Mesenteric fat pad (tissue), 1 donor: Measurements from ENCODE around the gene SV2C. TPM values are rescaled to one million over a fixed set of nuclear protein-coding genes. Genes with fewer than 3 reads are reported as not detected.
A peak's percentile ranks its signal among the peaks of the same experiment; 100 is the strongest.

Experiments used
- DNase-seq: peaks from one replicate; pipeline ENCODE4 v3.0.0-alpha.2; 2020; ENCODE audit warnings: low spot score
- total RNA-seq: library from RNA; stranded (reverse); fragmentation: NEBNext Ultra II Directional; extraction: Animal tissue kit (Norgen Biotek cat#: 25700); gene quantifications from one replicate; pipeline ENCODE4 v1.2.1, GENCODE V29; 2021
- donor health status: DM: yes; HTN: yes; CAD: no.

SV2C gene
- total RNA-seq, 1 donor from 2014 or later, result not detected

DNA sequence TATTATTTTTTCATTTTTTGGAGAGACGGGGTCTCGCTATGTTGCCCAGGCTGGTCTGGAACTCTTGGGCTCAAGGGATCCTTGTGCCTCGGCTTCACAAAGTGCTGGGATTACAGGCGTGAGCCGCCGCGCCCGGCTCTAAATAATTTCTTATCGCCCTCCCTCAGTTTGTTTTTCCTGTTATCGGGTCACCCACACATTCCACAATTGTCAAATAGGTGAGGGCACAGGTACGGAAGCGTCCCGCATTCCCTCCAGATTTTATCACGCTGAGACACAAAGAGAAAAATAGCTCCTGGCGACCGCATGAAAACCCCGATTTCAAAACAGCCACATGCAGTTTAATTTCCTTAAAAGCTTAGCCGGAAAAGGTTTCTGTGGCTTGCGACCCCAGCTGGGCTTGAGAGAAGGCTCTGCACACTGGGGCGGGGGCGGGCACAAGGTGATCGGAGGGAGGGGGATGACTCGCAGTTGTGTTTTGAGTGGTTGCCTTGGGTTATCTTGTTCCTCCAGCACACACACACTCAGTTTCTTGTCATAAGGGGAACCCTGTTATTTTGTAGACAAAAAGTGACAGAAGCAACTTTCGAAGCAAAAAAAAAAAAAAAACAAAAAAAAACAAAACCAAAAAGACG, 319.2 kb downstream of the SV2C start:
- DNase-seq, result no peak

- peak; percentile 94 for DNase-seq
Measured at GRCh38 chr5:76402886-76403765, 319.9 kb downstream of the SV2C start, which contains the start of gene IQGAP2. Gene IQGAP2 (plus strand): TSS chr5:76403285. CDS start chr5:76403546, 261 bp downstream.
